ENCODE measurements around the gene GRM2. TPM values are rescaled to one million over a fixed set of nuclear protein-coding genes. Genes with fewer than 3 reads are reported as not detected.

The GRM2 gene
- total and polyA plus RNA-seq, 2 of the 8 experiments (the other 6 are each of a cell fraction or from before 2014, with no cell fraction given), result 3.9 to 10.5 TPM

DNA sequence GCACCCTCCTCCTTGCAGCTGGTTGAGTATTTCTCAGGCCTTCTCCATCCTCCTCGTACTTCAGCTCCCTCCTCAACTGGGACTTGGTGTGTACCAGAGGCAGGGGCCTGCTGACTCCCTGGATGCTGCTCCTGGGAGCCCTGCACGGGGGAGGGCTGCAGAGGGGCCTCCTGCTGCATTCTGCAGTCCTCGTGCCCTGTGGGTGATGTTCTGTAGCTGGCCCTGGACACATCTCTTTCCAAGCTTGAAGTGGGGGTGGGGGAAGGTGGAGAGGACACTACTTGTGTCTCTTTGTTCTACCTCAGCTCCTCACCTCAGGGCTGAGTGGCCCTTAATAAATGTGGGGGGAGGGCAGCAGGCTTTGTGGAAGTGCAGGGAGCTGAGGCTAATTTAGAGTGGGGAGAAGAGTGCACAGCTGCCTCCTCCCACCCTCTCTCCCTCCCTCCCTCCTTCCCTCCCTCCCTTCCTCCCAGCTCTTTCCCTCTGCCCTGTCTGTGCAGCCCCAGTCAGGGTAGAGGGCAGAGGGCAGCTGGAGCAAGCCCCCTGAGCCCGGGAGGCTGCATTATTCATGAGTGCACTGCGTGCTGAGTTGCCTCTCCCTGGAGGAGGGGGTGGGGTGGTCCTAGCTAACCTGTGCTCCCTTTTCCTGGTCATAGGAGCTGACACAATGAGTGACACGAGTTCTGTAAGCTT is 3.7 kb upstream of the GRM2 start:
- Histone ChIP-seq H3K23me2 (ENCODE audit: low read depth, low read length) (peaks cover 8% of the 10 kb centered on the region; the same call in 1 of the 2 replicates), H3K4ac (replicated peaks; ENCODE audit: insufficient read length, low read depth, low read length) (no peak overlapping the region), H3K79me2 (ENCODE audit: control insufficient read depth in 1 of 2, insufficient read depth in 2 of 2, low read length in 2 of 2) (no peaks in the 10 kb centered on the region), H2AFZ (ENCODE audit: low read length) (no peak overlapping the region), H3K9ac (replicated peaks in 1 of 4; ENCODE audit: extremely low read depth in 1 of 4, low read depth in 3 of 4, low read length in 3 of 4) (no peak overlapping the region), H4K20me1 (replicated peaks in 1 of 2; ENCODE audit: control insufficient read depth in 1 of 2, insufficient read depth in 2 of 2, low read length in 2 of 2) (peaks cover 2 to 20% of the 10 kb centered on the region in 2 experiments), H3K36me3 (ENCODE audit: control insufficient read depth in 2 of 4, insufficient read depth in 4 of 4, low read length in 3 of 4) (no peaks in the 10 kb centered on the region), H3K9me3 (ENCODE audit: insufficient read depth in 2 of 2, low read depth in 1 of 2, low read length in 1 of 2) (no peaks in the 10 kb centered on the region), H2BK20ac (ENCODE audit: low read length) (0 out of 2 replicates have a peak overlapping the region, but pooled peaks have one; percentile 32), H4K91ac (replicated peaks; ENCODE audit: insufficient read length, low read length) (no peak overlapping the region), H2AK5ac (ENCODE audit: low read depth, low read length) (no peak overlapping the region), H4K8ac (ENCODE audit: extremely low read depth, insufficient read depth, low read length) (no peak overlapping the region), H2BK120ac (replicated peaks; ENCODE audit: low read depth, low read length) (no peak overlapping the region), H2BK12ac (ENCODE audit: low read depth, low read length) (no peak overlapping the region), H3K23ac (ENCODE audit: insufficient read length) (no peak overlapping the region), H4K5ac (ENCODE audit: insufficient read length, low read depth, low read length) (no peak overlapping the region), H3K79me1 (ENCODE audit: low read depth, low read length) (no peaks in the 10 kb centered on the region), H3K18ac (ENCODE audit: extremely low read depth, low read length) (0 out of 2 replicates have a peak overlapping the region, but pooled peaks have one; percentile 78), H3K27me3 (replicated peaks in 1 of 4; ENCODE audit: control insufficient read depth in 3 of 4, extremely low read depth in 1 of 4, insufficient read depth in 3 of 4, low read length in 3 of 4) (peaks cover 9 to 12% (median 11%) of the 10 kb centered on the region in 4 experiments; a peak in 6 of 7 replicates), H2BK15ac (ENCODE audit: low read length) (no peak overlapping the region), H3K56ac (replicated peaks; ENCODE audit: insufficient read length, low read depth, low read length) (no peak overlapping the region), H3K27ac (ENCODE audit: low read depth, low read length) (no peak overlapping the region), H3K4me1 (replicated peaks in 1 of 4; ENCODE audit: control insufficient read depth in 3 of 4, insufficient read depth in 4 of 4, low read length in 3 of 4) (peaks cover 0 to 31% (median 22%) of the 10 kb centered on the region in 4 experiments; a peak in 6 of 7 replicates), H2BK5ac (ENCODE audit: low read depth, low read length) (no peak overlapping the region), H3K4me3 (ENCODE audit: extremely low read depth in 1 of 4, insufficient read depth in 2 of 4, low read depth in 3 of 4, low read length in 4 of 4) (peak overlapping the region in 2 of 4 experiments; percentile 18 to 31; a peak in 3 of 8 replicates), H3K4me2 (ENCODE audit: insufficient read depth in 1 of 2, low read depth in 2 of 2, low read length in 2 of 2) (peak overlapping the region; percentile 26 to 65; a peak in 3 of 4 replicates), H3K14ac (ENCODE audit: insufficient read length) (no peak overlapping the region)
- FAIRE-seq, result no peak
- ChIA-PET CTCF (ENCODE audit: partially characterized antibody) (interaction anchor here (0.7 to 7.0 kb wide), 16 partner anchors 12 to 238 kb away, joined by 3 to 61 read pairs (median 5); partner anchors contain the start of genes RRP9 and TEX264), POLR2A (ENCODE audit: partially characterized antibody) (interaction anchor here (0.7 to 1.8 kb wide), 4 partner anchors 13 to 292 kb away, joined by 3 to 7 read pairs (median 4); no protein-coding TSS in a partner anchor)
- WGBS, 2 experiments (ENCODE audit: extremely low coverage in 1 of 2, insufficient coverage in 1 of 2, insufficient read length in 1 of 2, insufficient replicate concordance in 2 of 2, low coverage in 1 of 2, low lambda C conversion rate in 2 of 2, missing lambda C conversion rate in 1 of 2), result 41% methylated on average over 5 of the region's 6 CpGs; no CpG with 5 or more reads in 1 of the 2 experiments
- no peak for DNase-seq (ENCODE audit: low read depth in 1 of 2, low spot score in 2 of 2)
- TF ChIP-seq BRCA1 (IDR thresholded peaks at IDR 0.05; ENCODE audit: low read depth, low read length) (no peak), HDAC2 (IDR thresholded peaks at IDR 0.05; ENCODE audit: borderline replicate concordance in 1 of 2, low read depth in 2 of 2, low read length in 2 of 2) (no peak), RNF2 (IDR thresholded peaks at IDR 0.05; ENCODE audit: borderline replicate concordance, low read depth, low read length, missing control alignments, poor library complexity, severe bottlenecking) (no peak), ZNF274 (IDR thresholded peaks at IDR 0.05; ENCODE audit: borderline replicate concordance, extremely low read depth, low read length) (no peak), NANOG (IDR thresholded peaks at IDR 0.05; ENCODE audit: insufficient read depth, low read depth, low read length, poor library complexity, severe bottlenecking) (no peak), POLR2A (IDR thresholded peaks at IDR 0.05; ENCODE audit: control extremely low read depth in 1 of 2, low read depth in 2 of 2, low read length in 2 of 2) (no peak), POU5F1 (IDR thresholded peaks at IDR 0.05; ENCODE audit: low read depth, low read length) (no peak), SP4 (IDR thresholded peaks at IDR 0.05; ENCODE audit: low read length) (no peak), KDM5A (IDR thresholded peaks at IDR 0.05; ENCODE audit: low read length) (no peak), SP2 (IDR thresholded peaks at IDR 0.05; ENCODE audit: low read length) (no peak), KDM4A (IDR thresholded peaks at IDR 0.05; ENCODE audit: low read depth, low read length, severe bottlenecking) (no peak), JUND (IDR thresholded peaks at IDR 0.05; ENCODE audit: low read length) (no peak)

Measured in H1 (cell line).